Neural progenitor cell (in vitro differentiated cells): ENCODE data around the gene AKR7A2.

Experiments
- EZH2phosphoT487 ChIP-seq: fragments of 200-600 bp; sonication (generic); IDR thresholded peaks from 2 replicates; pipeline ENCODE4 v1.6.1; 2017; ENCODE audit warnings: antibody characterized with exemption
- TF ChIP-seq, protein P1 (sequence below): fragments of 200-600 bp; sonication (generic); IDR thresholded peaks from 2 replicates; pipeline ENCODE4 v1.5.1; 2017; ENCODE audit warnings: antibody characterized with exemption, mild to moderate bottlenecking

DNA sequence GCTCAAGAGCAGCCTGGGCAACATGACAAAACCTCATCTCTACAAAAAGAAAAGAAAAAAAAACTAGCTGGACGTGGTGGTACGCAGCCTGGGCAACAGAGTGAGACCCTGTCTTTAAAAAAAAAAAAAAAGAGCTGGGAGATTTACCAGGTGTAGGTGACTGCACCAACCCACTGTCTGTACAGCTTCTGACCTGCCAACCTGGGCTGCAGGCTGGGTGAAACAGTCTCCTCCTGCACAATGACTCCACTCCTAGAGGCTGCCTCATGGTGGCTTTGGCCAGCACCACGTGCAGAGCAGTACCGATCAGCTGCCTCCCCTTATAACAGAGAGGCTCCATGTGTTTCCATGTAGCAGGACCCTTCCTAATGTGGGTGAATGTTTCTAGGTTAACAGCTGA lies 56.7 kb downstream of the AKR7A2 start:
- TF ChIP-seq, protein P1, sequence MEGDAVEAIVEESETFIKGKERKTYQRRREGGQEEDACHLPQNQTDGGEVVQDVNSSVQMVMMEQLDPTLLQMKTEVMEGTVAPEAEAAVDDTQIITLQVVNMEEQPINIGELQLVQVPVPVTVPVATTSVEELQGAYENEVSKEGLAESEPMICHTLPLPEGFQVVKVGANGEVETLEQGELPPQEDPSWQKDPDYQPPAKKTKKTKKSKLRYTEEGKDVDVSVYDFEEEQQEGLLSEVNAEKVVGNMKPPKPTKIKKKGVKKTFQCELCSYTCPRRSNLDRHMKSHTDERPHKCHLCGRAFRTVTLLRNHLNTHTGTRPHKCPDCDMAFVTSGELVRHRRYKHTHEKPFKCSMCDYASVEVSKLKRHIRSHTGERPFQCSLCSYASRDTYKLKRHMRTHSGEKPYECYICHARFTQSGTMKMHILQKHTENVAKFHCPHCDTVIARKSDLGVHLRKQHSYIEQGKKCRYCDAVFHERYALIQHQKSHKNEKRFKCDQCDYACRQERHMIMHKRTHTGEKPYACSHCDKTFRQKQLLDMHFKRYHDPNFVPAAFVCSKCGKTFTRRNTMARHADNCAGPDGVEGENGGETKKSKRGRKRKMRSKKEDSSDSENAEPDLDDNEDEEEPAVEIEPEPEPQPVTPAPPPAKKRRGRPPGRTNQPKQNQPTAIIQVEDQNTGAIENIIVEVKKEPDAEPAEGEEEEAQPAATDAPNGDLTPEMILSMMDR = no peak
- TF ChIP-seq EZH2phosphoT487 = no peak
